NCI-H2107 (cell line): ENCODE data around the gene MGAT4B.
"Not testable (repeated sequence)": the region's sequence is repeated elsewhere in the genome, so short reads cannot be mapped to it uniquely, and the experiment has no call there.

Experiments used
- DNase-seq: peaks from one replicate; lab custom pipeline; 2025; lab: John Stamatoyannopoulos, UW

Gene MGAT4B

GRCh38 chr5:179806250-179807048 is at the start of gene MGAT4B:
Gene MGAT4B, minus strand, starts transcription at chr5:179806866. Its CDS starts 283 bp downstream, at chr5:179806583.
- DNase-seq: no peak

GRCh38 chr5:179854356-179854755 is 47.7 kb upstream of the MGAT4B start:
- DNase-seq: no peak

- DNase-seq: no peak
Measured at GRCh38 chr5:179852993-179853547, 46.4 kb upstream of the MGAT4B start.

- DNase-seq: no peak
Measured at GRCh38 chr5:179841621-179842020, 35.0 kb upstream of the MGAT4B start.

GRCh38 chr5:179840766-179841165 is 34.1 kb upstream of the MGAT4B start:
- DNase-seq: no peak

- no peak for DNase-seq
Measured at GRCh38 chr5:179840321-179840720, 33.7 kb upstream of the MGAT4B start.

GRCh38 chr5:179839328-179840256 is 32.9 kb upstream of the MGAT4B start:
- DNase-seq: no peak

- no peak for DNase-seq
Measured at GRCh38 chr5:179837076-179838011, 30.7 kb upstream of the MGAT4B start.

- no peak for DNase-seq
Measured at GRCh38 chr5:179836225-179837019, 29.8 kb upstream of the MGAT4B start.

- DNase-seq: not testable (repeated sequence)
Measured at GRCh38 chr5:179834871-179835270, 28.2 kb upstream of the MGAT4B start.

GRCh38 chr5:179834120-179834519 is 27.5 kb upstream of the MGAT4B start:
- DNase-seq: no peak

- DNase-seq: no peak
Measured at GRCh38 chr5:179833709-179834070, 27.0 kb upstream of the MGAT4B start.

- DNase-seq: no peak
Measured at GRCh38 chr5:179833056-179833708, 26.5 kb upstream of the MGAT4B start.

- no peak for DNase-seq
Measured at GRCh38 chr5:179832039-179832745, 25.5 kb upstream of the MGAT4B start.

- DNase-seq: no peak
Measured at GRCh38 chr5:179830818-179831468, 24.3 kb upstream of the MGAT4B start.

- DNase-seq: no peak
Measured at GRCh38 chr5:179829732-179830435, 23.2 kb upstream of the MGAT4B start.

- DNase-seq: no peak
Measured at GRCh38 chr5:179828756-179829421, 22.2 kb upstream of the MGAT4B start.

- DNase-seq: no peak
Measured at GRCh38 chr5:179827680-179828079, 21.0 kb upstream of the MGAT4B start.
